CD4-positive, alpha-beta T cell treated with Interleukin-12 subunit alpha and Interleukin-12 subunit beta, for 1 hour (primary cell): ENCODE results near the gene CYTH2.

Experiments
- DNase-seq: peaks from one replicate; pipeline ENCODE4 v3.0.0-alpha.2; 2020

Gene CYTH2

DNA sequence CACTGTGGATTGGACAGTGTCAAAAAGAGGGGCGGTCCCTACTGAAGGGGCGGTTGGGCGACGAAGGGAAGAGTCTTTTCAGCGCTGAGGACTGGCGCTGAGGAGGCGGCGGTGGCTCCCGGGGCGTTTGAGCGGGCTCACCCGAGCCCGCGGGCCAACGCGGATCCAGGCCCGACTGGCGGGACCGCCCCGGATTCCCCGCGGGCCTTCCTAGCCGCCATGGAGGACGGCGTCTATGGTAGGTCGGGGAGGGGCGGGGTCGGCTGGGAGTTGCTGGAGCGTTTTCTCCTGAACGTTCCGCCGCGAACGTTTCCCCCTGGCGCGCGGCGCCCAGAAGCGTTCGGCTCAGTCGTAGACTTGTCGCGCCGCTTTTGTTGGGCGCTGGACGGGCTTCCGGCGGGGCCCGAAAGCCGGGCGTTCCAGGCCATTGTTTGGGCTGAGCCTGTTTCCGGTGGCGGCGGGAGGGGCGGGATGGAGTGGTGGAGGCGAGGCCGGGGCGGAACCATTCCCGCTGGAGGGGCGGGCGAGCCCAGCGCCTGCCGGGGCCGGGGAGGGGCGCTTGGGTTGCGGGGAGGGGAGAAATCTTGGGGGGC, at the start of gene CYTH2:
Gene CYTH2, plus strand, starts transcription at position 81 of the 593 bp plus-strand sequence. Its CDS starts 139 bp downstream, at position 220.
- peak; percentile 77 for DNase-seq

DNA sequence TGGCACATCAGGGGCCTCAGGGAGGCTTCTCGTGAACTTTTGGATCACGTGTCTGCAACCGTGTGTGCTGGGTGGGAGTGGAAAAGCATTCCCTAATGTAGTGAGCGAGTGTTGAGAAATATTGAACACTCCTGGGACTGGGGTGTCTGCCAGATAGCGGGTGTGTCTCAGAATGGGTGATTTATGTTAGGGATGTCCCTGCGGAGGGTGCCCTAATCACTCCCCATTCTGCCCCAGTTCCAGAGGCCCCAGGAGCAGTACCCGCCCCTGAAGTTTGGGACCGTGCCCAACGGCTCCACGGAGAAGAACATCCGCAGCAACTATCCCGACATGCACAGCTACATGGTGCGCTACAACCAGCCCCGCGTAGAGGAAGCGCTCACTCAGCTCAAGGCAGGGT, 47.6 kb upstream of the CYTH2 start:
- no peak for DNase-seq

GRCh38 chr19:48424694-48425219, 44.4 kb upstream of the CYTH2 start:
- DNase-seq, result no peak

DNA sequence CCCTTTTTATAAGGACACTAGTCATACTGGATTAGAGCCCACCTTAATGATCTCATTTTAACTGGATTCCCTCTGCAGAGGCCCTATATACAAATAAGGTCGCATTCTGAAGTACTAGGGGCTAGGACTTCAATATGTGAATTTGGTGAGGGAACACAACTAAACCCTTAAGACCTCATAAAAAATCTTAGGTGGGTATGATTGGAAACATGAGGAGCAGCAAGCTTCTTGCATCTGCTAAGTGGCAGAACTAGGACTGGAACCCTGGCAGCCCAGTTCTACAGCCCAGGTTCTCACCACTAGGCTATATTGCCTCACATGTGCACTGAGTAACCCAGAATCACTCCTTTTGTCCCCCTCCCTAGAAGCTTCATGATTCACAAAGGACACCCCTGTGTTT, 40.5 kb upstream of the CYTH2 start:
- no peak for DNase-seq

- no peak for DNase-seq
Observed at GRCh38 chr19:48433337-48433736, 35.8 kb upstream of the CYTH2 start.

DNA sequence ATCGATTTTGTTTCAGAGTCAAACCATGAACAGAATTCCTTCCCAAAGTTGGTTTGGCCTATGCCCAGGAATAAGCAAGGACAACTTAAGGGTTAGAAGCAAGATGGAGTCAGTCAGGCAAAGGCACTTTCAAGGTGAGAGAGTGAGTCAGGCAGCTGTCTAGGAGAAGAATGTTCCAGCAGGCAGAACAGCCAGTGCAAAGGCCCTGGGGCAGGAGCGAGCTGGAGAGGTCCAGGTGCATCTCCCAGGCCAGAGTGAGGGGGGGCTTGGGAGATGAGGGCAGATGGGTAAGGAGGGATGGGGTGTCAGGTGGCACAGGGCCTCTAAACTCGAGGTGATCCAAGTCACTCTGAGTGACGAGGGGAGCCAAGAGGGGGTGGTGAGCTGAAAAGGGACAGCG, 32.6 kb upstream of the CYTH2 start:
- DNase-seq, result no peak

- DNase-seq, result no peak
Observed at GRCh38 chr19:48441360-48442050, 27.7 kb upstream of the CYTH2 start.

DNA sequence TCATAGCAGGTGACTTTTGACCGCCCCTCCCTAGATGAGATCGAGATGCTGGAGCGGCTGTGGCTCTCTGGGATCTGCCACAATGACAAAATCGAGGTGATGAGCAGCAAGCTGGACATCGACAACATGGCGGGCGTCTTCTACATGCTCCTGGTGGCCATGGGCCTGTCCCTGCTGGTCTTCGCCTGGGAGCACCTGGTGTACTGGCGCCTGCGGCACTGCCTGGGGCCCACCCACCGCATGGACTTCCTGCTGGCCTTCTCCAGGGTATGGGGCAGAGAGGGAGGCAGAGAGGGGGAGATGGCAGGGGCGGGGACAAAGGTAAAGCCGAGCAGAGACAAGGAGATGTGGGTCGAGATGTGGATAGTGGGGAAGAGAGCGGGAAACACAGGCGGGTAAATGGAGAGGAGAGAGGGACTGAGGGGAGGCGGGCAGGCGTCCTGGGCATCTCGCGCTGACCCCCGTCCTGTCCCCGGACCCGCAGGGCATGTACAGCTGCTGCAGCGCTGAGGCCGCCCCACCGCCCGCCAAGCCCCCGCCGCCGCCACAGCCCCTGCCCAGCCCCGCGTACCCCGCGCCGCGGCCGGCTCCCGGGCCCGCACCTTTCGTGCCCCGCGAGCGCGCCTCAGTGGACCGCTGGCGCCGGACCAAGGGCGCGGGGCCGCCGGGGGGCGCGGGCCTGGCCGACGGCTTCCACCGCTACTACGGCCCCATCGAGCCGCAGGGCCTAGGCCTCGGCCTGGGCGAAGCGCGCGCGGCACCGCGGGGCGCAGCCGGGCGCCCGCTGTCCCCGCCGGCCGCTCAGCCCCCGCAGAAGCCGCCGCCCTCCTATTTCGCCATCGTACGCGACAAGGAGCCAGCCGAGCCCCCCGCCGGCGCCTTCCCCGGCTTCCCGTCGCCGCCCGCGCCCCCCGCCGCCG, 26.8 kb upstream of the CYTH2 start:
- no peak for DNase-seq

GRCh38 chr19:48443256-48443655, 25.9 kb upstream of the CYTH2 start:
- DNase-seq, result peak; percentile 13

- DNase-seq, result peak; percentile 17
Observed at GRCh38 chr19:48443731-48444128, 25.4 kb upstream of the CYTH2 start.

DNA sequence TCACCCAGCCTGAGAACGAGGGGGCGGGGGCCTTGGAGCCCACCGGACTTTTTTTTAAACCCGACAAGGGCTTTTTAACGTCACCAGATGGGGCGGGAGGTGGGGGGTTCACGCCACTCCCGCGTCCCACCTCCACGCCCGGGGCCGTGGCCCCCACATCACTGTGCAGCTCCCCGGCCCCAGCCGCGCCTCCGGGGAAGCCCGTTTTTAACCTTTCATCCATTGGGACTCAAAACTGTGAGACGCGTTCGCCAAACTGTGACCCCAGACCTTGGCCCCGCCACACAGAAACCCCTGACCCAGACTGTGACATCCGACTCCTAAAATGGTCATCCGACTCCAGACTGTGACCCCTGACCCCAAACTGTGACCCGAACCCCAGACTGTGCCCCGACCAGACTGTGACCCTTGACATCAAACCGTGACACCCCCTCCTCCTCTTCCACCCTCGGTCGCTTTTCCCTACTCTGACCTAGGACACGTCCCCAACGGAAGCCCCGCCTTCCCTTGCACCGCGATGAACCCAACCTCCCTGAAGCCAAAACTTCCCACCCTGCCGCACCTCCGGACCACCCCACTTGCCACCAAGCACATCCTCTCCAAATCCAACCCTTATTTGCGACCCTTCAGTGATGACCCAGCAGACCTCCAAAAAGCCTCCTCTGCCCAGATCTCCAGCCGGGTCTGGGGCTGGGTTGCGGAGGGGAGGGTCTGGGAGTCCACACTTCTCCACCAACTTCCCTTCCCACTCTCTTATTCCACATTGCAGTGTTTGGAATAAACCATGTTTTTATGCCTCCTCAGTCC, 24.8 kb upstream of the CYTH2 start:
- peak; percentile 9 for DNase-seq

- DNase-seq, result no peak
Observed at GRCh38 chr19:48444936-48445200, 24.3 kb upstream of the CYTH2 start.

GRCh38 chr19:48445256-48445605, 23.9 kb upstream of the CYTH2 start:
- DNase-seq, result peak; percentile 52

DNA sequence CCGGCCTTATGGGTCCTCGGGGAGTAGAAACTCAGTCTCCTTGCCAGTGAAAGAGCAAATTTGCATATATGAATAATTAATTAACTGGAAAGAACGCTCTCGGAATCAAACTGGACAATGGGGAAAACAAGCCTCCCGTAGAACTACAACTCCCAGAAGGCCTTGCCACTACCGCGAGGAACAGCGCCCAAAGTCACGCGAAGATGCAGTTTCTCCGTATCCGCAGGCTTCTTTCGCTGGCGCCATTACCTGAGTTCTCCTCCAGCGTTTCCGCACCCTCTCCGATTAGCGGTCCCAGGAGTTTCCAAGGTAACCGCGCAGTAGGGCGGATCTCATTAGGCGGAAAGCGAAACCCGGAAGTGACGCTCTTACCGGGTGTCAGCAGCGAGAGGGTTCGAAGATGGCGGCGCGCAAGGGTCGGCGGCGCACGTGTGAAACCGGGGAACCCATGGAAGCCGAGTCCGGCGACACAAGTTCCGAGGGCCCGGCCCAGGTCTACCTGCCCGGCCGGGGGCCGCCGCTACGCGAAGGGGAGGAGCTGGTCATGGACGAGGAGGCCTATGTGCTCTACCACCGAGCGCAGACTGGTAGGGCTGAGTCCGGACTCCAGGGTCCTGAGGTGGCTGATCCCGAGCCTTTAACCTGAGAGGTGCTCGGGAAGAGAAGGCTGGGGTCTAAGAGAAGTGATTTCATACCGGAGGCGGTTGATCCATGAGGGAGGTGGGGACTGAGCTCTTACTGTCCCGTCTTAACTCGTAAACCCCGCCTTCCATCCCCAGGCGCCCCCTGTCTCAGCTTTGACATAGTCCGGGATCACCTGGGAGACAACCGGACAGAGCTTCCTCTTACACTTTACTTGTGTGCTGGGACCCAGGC, 23.3 kb upstream of the CYTH2 start, which contains the start of gene GRWD1:
Gene GRWD1, plus strand, starts transcription at position 378 of the 876 bp plus-strand sequence. Its CDS starts 23 bp downstream, at position 401.
- peak; percentile 96 for DNase-seq

DNA sequence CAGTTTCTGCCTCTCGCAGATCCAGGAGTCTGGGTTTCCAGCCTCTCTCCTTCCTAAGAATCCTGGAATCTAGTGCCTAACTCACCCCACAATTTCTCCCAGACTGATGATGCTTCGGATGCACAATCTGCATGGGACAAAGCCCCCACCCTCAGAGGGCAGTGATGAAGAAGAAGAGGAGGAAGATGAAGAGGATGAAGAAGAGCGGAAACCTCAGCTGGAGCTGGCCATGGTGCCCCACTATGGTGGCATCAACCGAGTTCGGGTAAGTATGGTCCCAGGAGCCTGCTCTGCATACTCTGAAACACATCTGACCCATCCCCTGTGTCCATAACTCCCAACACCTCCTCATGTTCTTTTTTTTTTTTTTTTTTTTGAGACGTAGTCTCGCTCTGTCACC, 22.6 kb upstream of the CYTH2 start:
- DNase-seq, result no peak

- no peak for DNase-seq
Observed at GRCh38 chr19:48448563-48448962, 20.6 kb upstream of the CYTH2 start.

- no peak for DNase-seq
Observed at GRCh38 chr19:48450441-48450840, 18.7 kb upstream of the CYTH2 start.

DNA sequence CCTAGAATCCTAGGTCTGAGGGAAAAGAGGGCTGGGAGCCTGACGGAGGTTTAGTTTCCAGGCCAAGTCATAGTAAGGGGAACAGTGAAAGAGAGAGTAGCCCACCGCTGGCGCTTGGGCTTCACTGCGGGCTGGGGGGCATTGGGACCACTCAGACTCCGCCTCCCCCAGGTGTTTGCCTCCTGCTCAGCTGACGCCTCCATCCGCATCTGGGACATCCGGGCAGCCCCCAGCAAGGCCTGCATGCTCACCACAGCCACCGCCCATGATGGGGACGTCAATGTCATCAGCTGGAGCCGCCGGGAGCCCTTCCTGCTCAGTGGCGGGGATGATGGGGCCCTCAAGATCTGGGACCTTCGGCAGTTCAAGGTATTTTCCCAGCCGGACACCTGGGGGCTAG, 18.3 kb upstream of the CYTH2 start:
- no peak for DNase-seq

- DNase-seq, result no peak
Observed at GRCh38 chr19:48451624-48452023, 17.5 kb upstream of the CYTH2 start.

DNA sequence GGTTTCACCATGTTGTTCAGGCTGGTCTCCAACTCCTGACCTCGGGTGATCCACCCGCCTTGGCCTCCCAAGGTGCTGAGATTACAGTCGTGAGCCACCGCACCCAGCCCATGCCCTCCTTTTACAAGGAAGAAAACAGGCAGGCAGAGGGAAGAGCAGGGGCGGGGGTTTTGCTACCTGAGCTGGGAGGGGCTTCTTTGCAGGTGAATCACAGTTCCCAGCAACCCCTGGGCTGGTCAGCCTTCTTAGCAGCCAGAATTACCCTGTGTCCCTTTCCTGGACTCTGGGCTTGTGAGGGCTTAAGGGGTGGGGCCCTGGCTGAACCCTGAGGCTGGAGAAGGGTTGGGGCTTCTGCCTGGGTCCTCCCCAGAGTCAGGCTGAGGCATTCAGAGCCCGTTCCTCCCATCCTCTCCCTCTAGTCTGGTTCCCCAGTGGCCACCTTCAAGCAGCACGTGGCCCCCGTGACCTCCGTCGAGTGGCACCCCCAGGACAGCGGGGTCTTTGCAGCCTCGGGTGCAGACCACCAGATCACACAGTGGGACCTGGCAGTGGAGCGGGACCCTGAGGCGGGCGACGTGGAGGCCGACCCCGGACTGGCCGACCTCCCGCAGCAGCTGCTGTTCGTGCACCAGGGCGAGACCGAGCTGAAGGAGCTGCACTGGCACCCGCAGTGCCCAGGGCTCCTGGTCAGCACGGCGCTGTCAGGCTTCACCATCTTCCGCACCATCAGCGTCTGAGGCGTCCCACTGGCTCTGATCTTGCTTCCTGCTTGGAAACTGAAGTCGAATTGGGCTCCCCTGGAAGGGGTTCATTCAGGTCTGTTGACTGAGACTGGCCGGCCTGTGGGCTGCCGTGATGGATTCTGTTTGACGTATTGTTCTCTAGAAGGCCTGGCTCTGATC, 16.6 kb upstream of the CYTH2 start:
- no peak for DNase-seq
